ENCODE results near the gene RBL1.

- TF ChIP-seq CTCF (IDR thresholded peaks at IDR 0.05) (no peak), EZH2 (IDR thresholded peaks at IDR 0.05) (no peak)
These were observed 49.1 kb upstream of the RBL1 start for GRCh38 chr20:37144856-37145404.
